K562 treated with DMSO at 1 percent for 24 hours (cell line): Measurements from ENCODE around the gene CEACAM1. TPM values are rescaled to one million over a fixed set of nuclear protein-coding genes. Genes with fewer than 3 reads are reported as not detected.

Experiments used
- total RNA-seq: library from RNA; unstranded; fragments of 300-600 nt; gene quantifications from 2 replicates; pipeline ENCODE4 v1.2.3, GENCODE V29; 2022; ENCODE audit warnings: low read depth; ENCODE audit not compliant: insufficient read depth

CEACAM1 gene
- 2.3 and 3.2 TPM in 2 replicates for total RNA-seq

DNA sequence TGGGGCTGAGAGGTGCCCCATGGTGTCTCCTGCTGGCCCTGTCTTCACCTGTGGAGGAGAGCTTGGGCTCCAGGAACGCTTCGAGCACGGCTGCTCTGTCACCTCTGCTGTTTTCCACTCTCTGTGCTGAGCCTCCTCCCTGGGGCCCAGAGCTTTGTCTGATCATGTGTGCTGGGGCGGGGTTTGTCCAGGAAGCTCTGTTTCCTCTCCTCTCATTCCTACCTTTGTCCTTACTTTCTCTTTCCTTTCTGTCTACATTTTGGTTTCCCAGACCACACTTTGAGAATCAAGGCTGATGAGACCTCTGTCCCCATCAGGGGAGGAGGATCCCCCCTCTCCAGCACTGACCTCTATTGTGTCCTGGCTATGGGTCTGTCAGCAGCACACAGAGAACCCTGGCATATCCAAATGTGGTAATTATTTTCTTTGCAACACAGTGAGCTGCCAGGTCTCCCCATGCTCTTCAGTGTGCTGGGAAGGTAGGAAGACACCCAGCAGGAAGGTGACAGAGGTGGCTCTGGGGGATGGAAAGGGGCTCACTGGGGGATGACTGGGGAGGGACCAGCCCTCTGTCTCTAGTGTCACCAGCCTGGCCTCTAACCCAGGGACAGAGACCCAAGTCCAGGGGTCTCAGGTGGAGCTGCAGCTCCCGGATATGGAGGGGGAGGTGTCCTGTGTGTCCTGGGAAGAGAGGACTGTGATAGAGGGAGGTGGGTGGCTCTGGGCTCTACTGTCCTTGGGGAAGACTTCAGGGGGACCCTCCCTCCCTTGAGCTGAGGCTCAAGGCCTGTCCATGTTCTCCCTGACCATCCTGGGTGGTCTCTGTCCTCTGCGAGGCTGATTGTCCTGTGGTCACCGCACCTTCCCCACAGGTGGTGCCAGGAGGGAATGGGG lies at the start of gene CEACAM1:
Gene CEACAM1, minus strand, starts transcription at position 128 of the 894 bp plus-strand sequence. Its CDS starts 107 bp downstream, at position 21.

Other genes with a start within 250 kb of the CEACAM1 start
- gene PRR19, start 226.3 kb downstream of the CEACAM1 start, total RNA-seq: 0.42 and 0.78 TPM in 2 replicates
- gene PAFAH1B3, start 225.9 kb downstream of the CEACAM1 start, total RNA-seq: 126 and 144 TPM in 2 replicates
- gene TMEM145, start 215.2 kb downstream of the CEACAM1 start, total RNA-seq: 0.80 TPM in 1 of 2 replicates, not detected in the other
- 23.2 and 23.4 TPM in 2 replicates for gene MEGF8, start 202.8 kb downstream of the CEACAM1 start, total RNA-seq
- 1.7 TPM in 1 of 2 replicates, not detected in the other for gene CNFN, start 138.2 kb downstream of the CEACAM1 start, total RNA-seq
- not detected in 2 replicates for gene LIPE, start 101.1 kb downstream of the CEACAM1 start, total RNA-seq
- not detected in 2 replicates for gene CXCL17, start 85.5 kb downstream of the CEACAM1 start, total RNA-seq
- not detected in 2 replicates for gene CEACAM8, start 66.4 kb upstream of the CEACAM1 start, total RNA-seq
- not detected in 2 replicates for gene PSG3, start 212.0 kb upstream of the CEACAM1 start, total RNA-seq
- not detected in 2 replicates for gene PSG8, start 237.2 kb upstream of the CEACAM1 start, total RNA-seq